Erythroblast (primary cell): ENCODE results near the gene APBB2.

Source experiments
- DNase-seq, 2 experiments: peaks; one replicate each; lab custom pipeline; 2025; lab: John Stamatoyannopoulos, UW
- GATA1 ChIP-seq: IDR thresholded peaks from 2 replicates; pipeline ENCODE4 v1.6.1; 2011; ENCODE audit warnings: low read depth, mild to moderate bottlenecking, control low read depth, low read length, moderate library complexity
- POLR2A ChIP-seq: IDR thresholded peaks from 2 replicates; pipeline ENCODE4 v1.6.1; 2011; ENCODE audit warnings: mild to moderate bottlenecking, low read length

APBB2 gene

GRCh38 chr4:41095192-41095872, 119.0 kb downstream of the APBB2 start:
- no peak for DNase-seq
- no peak for TF ChIP-seq GATA1
- TF ChIP-seq POLR2A, result no peak

- DNase-seq, result no peak
- TF ChIP-seq POLR2A, result no peak
- TF ChIP-seq GATA1, result no peak
These were observed 122.2 kb downstream of the APBB2 start for GRCh38 chr4:41092128-41092527.

DNA sequence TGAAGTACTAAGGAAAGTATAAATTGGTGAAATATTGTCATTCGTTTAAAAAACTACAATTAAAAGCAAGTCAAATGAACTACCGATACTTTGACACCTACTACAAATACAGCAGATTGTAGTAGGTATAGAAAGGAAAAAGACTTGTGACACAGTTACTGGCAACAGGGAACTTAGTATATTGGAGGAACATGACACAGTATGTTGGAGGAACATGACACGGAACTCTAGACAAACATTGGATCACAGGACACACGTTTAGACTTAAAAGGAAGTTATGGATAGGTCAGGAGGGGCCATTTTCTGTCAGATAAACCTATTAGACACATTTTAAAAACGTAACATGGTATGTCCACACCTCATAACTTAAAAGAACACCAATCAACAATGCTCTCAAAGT, 132.5 kb downstream of the APBB2 start:
- no peak for DNase-seq
- TF ChIP-seq GATA1 (no peak), POLR2A (no peak)

GRCh38 chr4:41080976-41081375, 133.4 kb downstream of the APBB2 start:
- TF ChIP-seq POLR2A (no peak), GATA1 (no peak)
- no peak for DNase-seq

GRCh38 chr4:41079881-41080560, 134.3 kb downstream of the APBB2 start:
- no peak for DNase-seq
- TF ChIP-seq POLR2A (no peak), GATA1 (no peak)

DNA sequence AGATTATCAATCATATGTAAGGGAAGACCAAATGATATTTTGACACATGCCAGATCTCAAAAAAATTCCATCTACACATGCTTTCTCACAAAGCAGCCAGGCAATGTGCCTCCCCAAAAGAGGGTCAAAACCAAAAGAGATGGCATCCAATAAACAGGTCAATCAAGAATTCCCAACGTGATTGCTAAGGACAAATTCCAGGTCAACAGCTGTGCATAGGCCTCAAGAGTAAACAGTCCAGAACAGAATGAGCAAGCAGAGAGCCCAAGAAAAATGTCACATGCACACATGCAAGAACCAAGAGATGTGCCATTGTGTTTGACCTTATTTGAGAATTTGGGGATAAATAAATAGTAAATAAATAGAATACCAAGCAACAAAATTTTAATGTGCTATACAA, 136.7 kb downstream of the APBB2 start:
- no peak for TF ChIP-seq GATA1
- no peak for TF ChIP-seq POLR2A
- DNase-seq, result no peak

- TF ChIP-seq POLR2A, result no peak
- no peak for TF ChIP-seq GATA1
These were observed 137.9 kb downstream of the APBB2 start for GRCh38 chr4:41076481-41076880.

DNA sequence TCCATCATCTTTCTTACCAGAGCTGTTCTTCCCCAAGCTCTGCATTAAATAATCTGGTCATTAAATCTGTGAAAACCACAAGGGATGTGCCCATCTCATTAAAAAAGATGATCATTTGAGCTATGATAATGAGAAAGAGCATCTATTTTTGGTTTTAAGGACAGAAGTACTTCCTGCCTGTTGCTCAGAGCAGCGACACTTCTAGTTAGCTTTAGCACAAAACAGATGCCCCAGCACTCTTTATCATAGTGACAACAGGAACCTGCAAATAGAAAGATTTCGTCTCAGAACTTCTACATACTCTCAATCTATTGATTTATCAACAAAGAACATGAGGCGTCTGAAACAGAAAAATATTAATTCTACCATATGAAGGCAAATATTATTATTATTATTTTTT, 140.1 kb downstream of the APBB2 start:
- DNase-seq, result no peak
- TF ChIP-seq GATA1, result no peak
- no peak for TF ChIP-seq POLR2A

More at GRCh38 chr4:41076481-41076880, 137.9 kb downstream of the APBB2 start:
- DNase-seq, result no peak

DNA sequence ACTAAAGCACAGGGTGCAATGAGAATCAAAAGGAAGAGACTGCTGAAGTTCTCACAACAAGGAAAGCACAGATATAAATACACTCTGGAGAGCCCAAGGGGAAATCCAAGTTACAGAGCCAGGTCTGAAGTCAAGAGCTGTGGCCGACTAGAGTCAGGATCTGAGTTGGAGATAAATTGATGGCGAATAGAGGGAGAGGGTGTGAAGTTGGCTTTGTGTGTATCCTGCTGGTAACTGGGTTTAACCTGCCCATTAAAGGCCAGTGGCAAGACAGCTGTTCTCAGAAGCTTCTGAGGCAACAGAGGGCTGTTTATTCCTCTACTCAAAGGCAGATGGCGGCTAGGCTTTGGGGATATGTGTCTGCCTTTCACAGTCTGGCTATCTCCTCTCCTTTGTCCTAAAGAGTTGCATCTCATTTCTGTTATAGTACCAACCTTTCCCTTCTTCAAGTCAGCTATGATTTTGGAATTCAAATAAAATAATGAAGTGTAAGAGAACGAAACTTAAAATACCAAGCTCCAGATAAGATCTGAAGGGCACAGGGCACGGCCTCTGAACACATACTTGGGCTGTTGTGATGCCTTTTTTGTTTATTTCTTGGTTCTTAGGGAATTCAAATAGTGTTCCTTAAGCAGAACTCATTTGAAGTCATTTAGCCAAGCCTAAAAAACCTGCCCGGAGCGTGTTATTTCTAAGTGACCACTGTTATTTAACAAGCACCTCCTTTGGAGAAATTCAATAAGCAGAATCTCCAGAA, 142.1 kb downstream of the APBB2 start:
- TF ChIP-seq GATA1 (no peak), POLR2A (no peak)
- no peak for DNase-seq

- TF ChIP-seq POLR2A, result no peak
- TF ChIP-seq GATA1, result no peak
- DNase-seq, result no peak
These were observed 143.6 kb downstream of the APBB2 start for GRCh38 chr4:41070516-41071281.

DNA sequence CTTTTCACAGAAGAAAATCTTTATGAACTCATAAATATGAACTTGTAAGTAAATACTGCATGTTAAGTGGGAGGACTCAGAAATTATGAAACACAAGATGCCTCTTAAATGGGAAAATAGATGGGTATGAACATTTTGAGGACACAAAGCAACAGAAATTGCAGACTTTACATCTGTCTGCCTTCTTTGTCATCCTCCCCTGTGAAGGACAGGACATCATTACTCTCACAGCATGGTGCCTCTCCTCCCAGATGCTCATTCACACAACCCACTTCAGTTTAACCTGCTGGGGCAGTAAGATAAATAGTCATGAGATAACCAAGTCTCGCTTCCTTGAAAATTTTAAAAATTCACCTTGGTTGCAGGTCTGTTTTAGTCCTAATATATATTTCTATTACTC, 144.5 kb downstream of the APBB2 start:
- DNase-seq, result no peak
- TF ChIP-seq GATA1, result no peak
- TF ChIP-seq POLR2A, result no peak

- TF ChIP-seq GATA1 (no peak), POLR2A (no peak)
- DNase-seq, result no peak
These were observed 145.1 kb downstream of the APBB2 start for GRCh38 chr4:41069257-41069656.

- no peak for TF ChIP-seq POLR2A
- TF ChIP-seq GATA1, result no peak
These were observed 147.0 kb downstream of the APBB2 start for GRCh38 chr4:41067369-41067768.

More at GRCh38 chr4:41067369-41067768, 147.0 kb downstream of the APBB2 start:
- DNase-seq, result no peak
